ENCODE results near the gene XXYLT1. TPM values are rescaled to one million over a fixed set of nuclear protein-coding genes. Genes with fewer than 3 reads are reported as not detected.
A peak's percentile ranks its signal among the peaks of the same experiment; 100 is the strongest.

Gene XXYLT1
- total and polyA plus RNA-seq, 9 of the 15 experiments (the other 6 are each of a cell fraction or from before 2014, with no cell fraction given) = 1.9 to 18.9 (median 15.0) TPM

- POLR2A ChIA-PET = interaction anchor here (1.0 kb wide), 1 partner anchor 37 kb away, joined by 4 read pairs; no protein-coding TSS in a partner anchor
- H3K4me2 ChIP-seq (ENCODE audit: insufficient read depth, low read length) = no peak overlapping the region
- peak overlapping the region in 1 of 2 experiments; percentile 2; a peak in 1 of 4 replicates for H3K9ac ChIP-seq (ENCODE audit: insufficient read depth in 1 of 2, low read depth in 2 of 2, low read length in 2 of 2)
- CTCF ChIA-PET (ENCODE audit: low intra/inter-chr PET ratio) = no interaction called here
- H3K4me1 ChIP-seq (replicated peaks in 1 of 2; ENCODE audit: control insufficient read depth in 2 of 2, insufficient read depth in 2 of 2, low read length in 2 of 2) = peaks cover 60 to 75% of the 10 kb centered on the region in 2 experiments
- no peak overlapping the region for H3K4me3 ChIP-seq
- no peaks in the 10 kb centered on the region for H3K9me1 ChIP-seq (ENCODE audit: control insufficient read depth, insufficient read depth, low read length)
- peak in 1 of 4 experiments; percentile 48 for DNase-seq (ENCODE audit: extremely low read depth in 1 of 4, low spot score in 3 of 4)
- H3K27me3 ChIP-seq (ENCODE audit: control insufficient read depth in 2 of 2, insufficient read depth in 2 of 2, low read length in 2 of 2) = no peaks in the 10 kb centered on the region
- ATAC-seq = no peak
- intact Hi-C loops (cut with micrococcal nuclease) = loop anchor here (2.0 to 5.0 kb wide), 2 partner anchors 35 to 53 kb away; no protein-coding TSS in a partner anchor
- peaks cover 11% of the 10 kb centered on the region; the same call in 1 of the 3 replicates for H3K79me2 ChIP-seq (ENCODE audit: control insufficient read depth, insufficient read depth, low read length)
- H2AFZ ChIP-seq (ENCODE audit: low read depth, low read length) = peak overlapping the region; percentile 47; the same call in 1 of the 2 replicates
- no peaks in the 10 kb centered on the region for H4K20me1 ChIP-seq (replicated peaks; ENCODE audit: control insufficient read depth, insufficient read depth, low read length)
- peak overlapping the region; percentile 30; the same call in 2 of the 3 replicates for H3K27ac ChIP-seq (ENCODE audit: extremely low read depth, low read depth, low read length)
- H3K9me3 ChIP-seq (replicated peaks; ENCODE audit: control insufficient read depth, insufficient read depth, low read depth, low read length) = no peaks in the 10 kb centered on the region
- 56% methylated on average over 10 of the region's 11 CpGs for whole genome bisulfite sequencing (ENCODE audit: insufficient coverage, low coverage, missing lambda C conversion rate)
- peaks cover 4% of the 10 kb centered on the region; the same call in 1 of the 3 replicates for H3K36me3 ChIP-seq (ENCODE audit: control insufficient read depth, insufficient read depth, low read length)
- no TSS peak for BruUV-seq (replicated peaks)
- in situ Hi-C loops (cut with MboI) = no loop called here
- FAIRE-seq = no peak
- peak; percentile 12; the same call in 1 of the 2 replicates for TF ChIP-seq RAD51 (IDR thresholded peaks at IDR 0.05; ENCODE audit: borderline replicate concordance, low read depth)
- TF ChIP-seq FOSL1 (tag; conservative IDR thresholded peaks at IDR 0.05) = peak; percentile 68
- TF ChIP-seq ELF4 (CRISPR knock-in tag; IDR thresholded peaks at IDR 0.05) = no peak
- no peak for TF ChIP-seq ID3 (CRISPR knock-in tag; IDR thresholded peaks at IDR 0.05)
- 0 out of 2 replicates have a peak, but pooled peaks have one; percentile 54 for TF ChIP-seq ID3 (tag; IDR thresholded peaks at IDR 0.05)
- TF ChIP-seq ZNF175 (CRISPR knock-in tag; IDR thresholded peaks at IDR 0.05; ENCODE audit: low read depth) = 0 out of 2 replicates have a peak, but pooled peaks have one; percentile 28
- TF ChIP-seq USF2 (CRISPR knock-in tag; IDR thresholded peaks at IDR 0.05) = peak; percentile 37; the same call in 1 of the 2 replicates
- no peak for TF ChIP-seq TARDBP (IDR thresholded peaks at IDR 0.05)
- TF ChIP-seq ZFP91 (CRISPR knock-in tag; IDR thresholded peaks at IDR 0.05) = no peak
- no peak for TF ChIP-seq EWSR1 (IDR thresholded peaks at IDR 0.05; ENCODE audit: borderline replicate concordance, low read depth, partially characterized antibody)
- TF ChIP-seq BRD4 (IDR thresholded peaks at IDR 0.05) = no peak
- TF ChIP-seq DMBX1 (CRISPR knock-in tag; IDR thresholded peaks at IDR 0.05; ENCODE audit: borderline replicate concordance) = 0 out of 2 replicates have a peak, but pooled peaks have one; percentile 69
- peak; percentile 67; the same call in 1 of the 2 replicates for TF ChIP-seq ZNF592 (IDR thresholded peaks at IDR 0.05)
- TF ChIP-seq ZNF311 (CRISPR knock-in tag; IDR thresholded peaks at IDR 0.05) = 0 out of 2 replicates have a peak, but pooled peaks have one; percentile 59
Measured at GRCh38 chr3:195151866-195152541, 119.0 kb downstream of the XXYLT1 start.

Data from K562 (cell line).